NCI-H2171 treated with DMSO at 0.1 percent for 48 hours (cell line): ENCODE data around the gene SUV39H1.

Experiments used
- DNase-seq: peaks from one replicate; lab custom pipeline; 2025; lab: John Stamatoyannopoulos, UW

SUV39H1 gene

DNA sequence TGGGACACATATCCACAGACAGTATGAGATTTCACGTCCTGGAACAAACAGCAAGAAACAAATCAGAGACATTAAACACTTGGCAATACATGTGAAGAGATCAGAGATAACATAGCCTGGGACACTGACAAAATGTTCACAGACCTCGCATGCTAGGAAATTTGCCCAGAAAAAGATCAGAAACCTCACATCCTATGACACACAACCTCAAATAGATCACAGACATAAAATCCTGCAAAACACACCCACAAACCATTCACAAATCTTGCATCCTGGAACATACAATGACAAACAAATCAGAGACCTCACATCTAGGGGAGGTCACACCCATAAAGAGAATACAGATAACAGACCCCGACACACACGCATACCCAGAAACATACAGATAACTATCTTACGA is 18.0 kb downstream of the SUV39H1 start:
- DNase-seq, result no peak

GRCh38 chrX:48715072-48715471 is 18.5 kb downstream of the SUV39H1 start:
- DNase-seq, result peak; percentile 85

DNA sequence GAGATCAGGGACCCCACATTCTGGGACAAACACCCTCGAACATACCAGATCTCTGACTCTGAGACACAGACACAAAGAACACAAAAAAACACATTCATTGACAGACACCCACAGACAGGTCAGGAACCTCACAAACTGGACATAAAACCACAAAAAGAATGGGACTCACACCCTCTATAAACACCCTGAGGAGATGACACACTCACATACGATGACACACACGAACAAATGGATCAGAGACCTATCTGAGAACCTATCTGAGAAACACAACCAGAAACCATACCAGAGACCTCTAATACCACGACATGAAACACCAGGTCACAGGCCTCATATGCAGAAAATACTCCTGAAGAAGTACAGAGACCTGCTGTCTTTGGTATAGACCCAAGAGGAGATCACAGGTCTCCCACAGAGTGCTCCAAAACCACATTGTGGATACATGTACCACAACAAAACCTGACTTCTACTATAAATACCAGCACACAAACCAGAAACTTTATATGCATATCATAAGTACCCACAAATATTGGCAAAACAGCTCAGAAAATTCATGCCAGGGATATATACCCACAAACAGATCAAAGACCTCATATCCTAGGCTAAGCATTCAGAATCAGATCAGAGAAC is 19.5 kb downstream of the SUV39H1 start:
- no peak for DNase-seq

DNA sequence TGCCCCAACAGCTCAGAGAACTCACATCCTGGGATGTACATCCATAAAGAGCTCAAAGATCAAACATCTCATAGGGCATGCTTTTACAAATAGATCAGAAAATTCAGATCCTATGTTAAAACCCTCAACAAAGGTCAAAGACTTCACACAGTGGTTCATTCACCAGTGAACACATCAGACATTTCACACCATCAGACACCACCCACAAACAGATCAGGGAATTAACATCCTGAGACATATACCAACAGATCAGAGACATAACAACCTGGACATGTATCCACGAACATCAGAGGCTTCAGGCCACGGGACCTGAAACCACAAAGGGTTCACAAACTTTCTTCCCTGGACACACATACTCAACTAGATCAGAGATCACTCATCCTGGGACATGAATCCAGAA is 23.4 kb downstream of the SUV39H1 start:
- DNase-seq, result no peak

DNA sequence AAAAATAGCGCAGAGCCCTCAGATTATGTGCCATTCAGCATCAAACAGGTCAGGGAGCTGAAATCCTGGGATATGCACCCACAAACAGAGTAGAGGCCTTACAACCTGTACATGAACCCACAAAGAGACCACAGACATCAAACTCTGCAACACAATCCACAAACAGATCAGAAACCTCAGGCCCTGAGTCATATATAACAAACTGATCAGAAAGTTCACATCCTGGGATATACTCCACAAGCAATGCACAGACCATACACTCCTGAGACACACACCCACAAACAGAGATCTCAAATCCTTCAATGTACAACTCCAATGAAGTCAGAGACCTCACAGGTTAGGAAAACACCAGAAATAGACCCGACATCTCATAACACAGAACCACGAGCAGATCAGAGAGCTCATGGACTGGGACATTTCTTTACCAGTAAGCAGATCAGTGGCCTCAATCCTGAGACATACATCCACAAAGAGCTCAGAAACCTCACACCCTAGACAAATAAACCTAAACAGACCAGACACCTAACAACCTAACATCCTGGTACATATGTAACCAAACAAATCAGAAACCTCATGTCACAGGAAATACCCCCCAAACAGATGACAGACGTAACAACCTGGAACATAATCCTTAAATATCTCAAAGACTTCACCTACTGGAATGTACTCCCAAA is 24.2 kb downstream of the SUV39H1 start:
- no peak for DNase-seq

- DNase-seq, result no peak
These were observed 25.4 kb downstream of the SUV39H1 start for GRCh38 chrX:48721916-48722315.

- DNase-seq, result no peak
These were observed 30.1 kb downstream of the SUV39H1 start for GRCh38 chrX:48726596-48726995.

GRCh38 chrX:48728653-48729052 is 32.1 kb downstream of the SUV39H1 start:
- no peak for DNase-seq

GRCh38 chrX:48736303-48736702 is 39.8 kb downstream of the SUV39H1 start:
- no peak for DNase-seq

DNA sequence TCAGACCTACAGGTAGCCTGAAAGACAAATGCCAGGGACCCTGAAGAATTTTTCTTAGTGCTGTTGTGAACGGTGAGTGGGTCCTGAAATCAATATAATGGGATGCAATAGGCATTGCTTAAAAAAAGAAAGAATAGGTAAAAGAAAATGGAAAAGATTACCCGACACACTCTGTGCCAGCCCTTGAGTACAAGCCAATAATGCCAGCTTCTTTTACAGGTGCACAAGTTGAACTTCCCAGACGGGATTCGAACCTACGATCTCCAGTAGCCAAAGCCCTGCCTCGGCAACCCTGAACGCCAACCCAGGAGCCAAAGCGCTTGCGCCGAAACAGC is 40.3 kb downstream of the SUV39H1 start:
- DNase-seq, result no peak

DNA sequence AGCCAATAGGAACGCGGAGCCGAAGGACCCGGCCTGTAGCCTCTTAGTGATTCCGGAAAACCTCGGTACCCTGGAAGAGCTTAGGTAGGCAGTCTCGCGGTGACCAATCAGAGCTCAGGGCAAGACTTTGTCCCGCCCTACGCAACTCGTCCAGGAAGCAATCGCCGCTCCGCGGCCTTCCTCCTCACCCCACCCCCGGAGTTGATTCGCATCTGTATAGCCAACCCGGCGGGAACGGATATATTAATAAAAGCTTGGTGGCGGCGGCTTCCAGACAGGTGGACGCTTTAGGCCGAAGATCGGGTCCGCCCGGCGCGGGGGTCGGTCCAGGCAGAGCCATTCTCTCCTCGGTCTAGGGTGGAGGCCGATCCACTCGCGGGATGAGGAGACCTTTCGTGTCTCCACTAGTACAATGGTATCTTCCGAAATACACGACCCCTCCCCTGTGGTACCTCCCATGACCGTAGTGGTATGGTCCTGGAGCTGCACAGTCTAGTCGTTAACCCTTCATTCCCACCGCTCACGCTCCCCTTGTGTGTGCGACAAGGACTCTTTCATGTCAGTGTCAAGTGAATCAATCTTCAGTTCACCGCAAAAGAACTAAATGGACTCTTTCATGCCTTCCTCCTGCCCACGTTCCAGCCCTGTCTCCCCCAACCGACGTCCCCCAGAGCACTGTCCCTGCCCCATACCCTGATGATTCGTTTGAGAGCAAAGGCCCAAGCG is 40.8 kb downstream of the SUV39H1 start:
- DNase-seq, result peak; percentile 96

- DNase-seq, result no peak
These were observed 41.4 kb downstream of the SUV39H1 start for GRCh38 chrX:48737940-48738339.

DNA sequence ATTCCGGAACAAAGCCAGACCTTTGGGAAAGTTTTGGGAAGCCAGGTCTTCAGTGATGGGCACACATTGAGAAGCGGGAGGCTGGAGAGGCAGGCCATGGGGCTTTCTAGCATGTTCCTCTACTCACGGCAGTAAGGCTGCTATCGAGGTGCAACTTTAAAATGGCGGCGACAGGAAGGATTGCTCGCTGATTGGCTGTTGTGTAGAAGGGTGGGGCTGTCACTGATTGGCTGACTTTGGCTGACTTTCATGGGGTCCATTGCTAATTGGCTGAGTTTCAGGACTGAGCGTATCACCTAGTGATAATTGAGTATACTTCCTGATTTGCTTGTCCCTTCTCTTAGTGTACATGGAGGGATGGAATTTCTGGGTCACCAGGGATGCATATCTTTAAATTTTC is 45.3 kb downstream of the SUV39H1 start:
- no peak for DNase-seq

GRCh38 chrX:48745222-48745621 is 48.7 kb downstream of the SUV39H1 start:
- DNase-seq, result no peak

GRCh38 chrX:48747415-48748016 is 51.0 kb downstream of the SUV39H1 start:
- peak; percentile 81 for DNase-seq

DNA sequence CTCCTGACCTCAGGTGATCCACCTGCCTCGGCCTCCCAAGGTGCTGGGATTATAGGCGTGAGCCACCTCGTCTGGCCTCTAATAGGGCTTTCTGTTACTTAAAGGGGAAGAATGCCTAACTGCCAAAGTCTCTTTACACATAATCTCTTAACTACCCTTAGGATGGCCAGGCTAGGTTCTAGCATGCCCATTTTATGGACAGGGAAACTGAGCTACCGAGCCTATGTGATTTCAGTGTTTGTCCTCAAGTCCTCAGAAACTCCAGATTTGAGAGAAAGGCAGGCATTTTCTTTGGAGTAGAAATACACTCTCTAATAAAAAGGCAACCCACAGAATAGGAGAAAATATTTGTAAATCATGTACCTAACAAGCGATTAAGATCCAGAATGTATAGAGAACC is 52.6 kb downstream of the SUV39H1 start:
- DNase-seq, result no peak

- DNase-seq, result no peak
These were observed 54.8 kb downstream of the SUV39H1 start for GRCh38 chrX:48751343-48751742.

- DNase-seq, result no peak
These were observed 56.0 kb downstream of the SUV39H1 start for GRCh38 chrX:48752498-48752897.

DNA sequence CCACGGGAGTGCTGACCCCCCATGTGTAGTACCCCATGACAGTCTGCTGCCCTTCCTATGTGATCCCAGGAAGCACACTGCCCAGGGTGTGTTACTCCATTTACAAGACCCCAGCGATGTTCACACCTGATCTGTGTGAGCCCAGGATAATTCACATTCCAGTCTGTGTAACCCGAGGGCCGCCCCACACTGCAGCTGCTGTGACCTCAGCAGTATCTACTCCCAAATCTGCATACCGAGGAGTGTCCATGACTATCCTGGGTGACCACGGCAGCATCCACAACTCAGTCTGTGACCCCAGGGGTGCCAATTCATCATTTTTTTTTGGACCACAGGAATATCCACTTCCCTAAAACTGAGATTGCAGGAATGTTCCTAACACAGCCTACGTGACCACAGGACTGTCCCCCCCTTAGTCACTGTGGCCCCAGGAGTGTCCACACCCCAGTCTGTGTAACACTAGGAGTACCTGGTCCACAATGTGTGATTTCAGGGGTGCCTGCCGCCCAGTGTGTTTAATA is 57.2 kb downstream of the SUV39H1 start:
- DNase-seq, result no peak

- DNase-seq, result no peak
These were observed 57.7 kb downstream of the SUV39H1 start for GRCh38 chrX:48754238-48754637.
